GM23338 (cell line): ENCODE data around the gene ROCK2. TPM values are rescaled to one million over a fixed set of nuclear protein-coding genes. Genes with fewer than 3 reads are reported as not detected.

Experiments used
- ATAC-seq: fragments of 200-7000 bp; cut with Tn5 transposase; 3 replicates; pipeline ENCODE4 v1.9.1; 2020
- DNase-seq: peaks from one replicate; pipeline ENCODE4 v3.0.0-alpha.2; 2015; ENCODE audit warnings: low spot score
- H2AFZ ChIP-seq: fragments of 200-600 bp; sonication (generic); 2 replicates; pipeline ENCODE4 v1.8.0; 2016; ENCODE audit warnings: antibody characterized with exemption, mild to moderate bottlenecking, moderate library complexity
- H3F3A ChIP-seq: fragments of 200-600 bp; sonication (generic); replicated peaks from 2 replicates; pipeline ENCODE4 v1.8.0; 2017; ENCODE audit warnings: antibody characterized with exemption, mixed run types, low read depth
- H3K27ac ChIP-seq: fragments of 200-600 bp; sonication (generic); 2 replicates; pipeline ENCODE4 v1.6.1; 2016; ENCODE audit warnings: low read depth
- H3K27me3 ChIP-seq: fragments of 200-600 bp; sonication (generic); 2 replicates; pipeline ENCODE4 v1.8.0; 2016; ENCODE audit warnings: mild to moderate bottlenecking, mixed run types, moderate library complexity; ENCODE audit not compliant: insufficient read depth
- H3K36me3 ChIP-seq: fragments of 200-600 bp; sonication (generic); 2 replicates; pipeline ENCODE4 v1.8.0; 2016; ENCODE audit warnings: mild to moderate bottlenecking; ENCODE audit not compliant: insufficient read depth
- H3K4me1 ChIP-seq: fragments of 200-600 bp; sonication (generic); 2 replicates; pipeline ENCODE4 v1.8.0; 2016; ENCODE audit warnings: mild to moderate bottlenecking, moderate library complexity; ENCODE audit not compliant: insufficient read depth
- H3K4me2 ChIP-seq: fragments of 200-600 bp; sonication (generic); 2 replicates; pipeline ENCODE4 v1.7.1; 2017; ENCODE audit warnings: mixed run types
- H3K4me3 ChIP-seq: fragments of 200-600 bp; sonication (generic); 2 replicates; pipeline ENCODE4 v1.6.1; 2016; ENCODE audit warnings: mixed run types
- H3K79me2 ChIP-seq: fragments of 200-600 bp; sonication (generic); replicated peaks from 2 replicates; pipeline ENCODE4 v1.8.0; 2017; ENCODE audit warnings: mild to moderate bottlenecking; ENCODE audit not compliant: insufficient read depth
- H3K9me2 ChIP-seq: fragments of 200-600 bp; sonication (generic); 2 replicates; pipeline ENCODE4 v1.8.0; 2017; ENCODE audit not compliant: insufficient read depth
- H4K20me1 ChIP-seq: fragments of 200-600 bp; sonication (generic); replicated peaks from 2 replicates; pipeline ENCODE4 v1.8.0; 2017; ENCODE audit warnings: mild to moderate bottlenecking; ENCODE audit not compliant: insufficient read depth
- H3K27ac Mint-ChIP-seq: 2 replicates; pipeline ENCODE4 v1.8.0; 2020; ENCODE audit warnings: inconsistent platforms, mild to moderate bottlenecking, moderate library complexity, mixed read lengths
- H3K27me3 Mint-ChIP-seq: 3 replicates; pipeline ENCODE4 v1.8.0; 2022; ENCODE audit warnings: low read depth, mild to moderate bottlenecking, moderate library complexity, mixed read lengths, inconsistent platforms; ENCODE audit not compliant: insufficient read depth, poor library complexity
- H3K36me3 Mint-ChIP-seq: 3 replicates; pipeline ENCODE4 v1.8.0; 2021; ENCODE audit warnings: low read depth, mild to moderate bottlenecking, inconsistent platforms, moderate library complexity, mixed read lengths
- H3K4me1 Mint-ChIP-seq: 3 replicates; pipeline ENCODE4 v1.8.0; 2020; ENCODE audit warnings: mild to moderate bottlenecking, inconsistent platforms, mixed read lengths
- H3K4me3 Mint-ChIP-seq: 3 replicates; pipeline ENCODE4 v1.8.0; 2021; ENCODE audit warnings: moderate library complexity, mild to moderate bottlenecking, inconsistent platforms, mixed read lengths
- H3K9me3 Mint-ChIP-seq: 3 replicates; pipeline ENCODE4 v1.8.0; 2020; ENCODE audit warnings: moderate library complexity, mild to moderate bottlenecking, inconsistent platforms, mixed read lengths
- CTCF ChIP-seq, 2 experiments: fragments of 200-600 bp in 1 of 2; sonication (generic) in 1 of 2; conservative IDR thresholded peaks; 2 replicates each; pipeline versions ENCODE4 v1.5.1 to v1.6.1; 2016 to 2017; ENCODE audit warnings: antibody characterized with exemption in 2 of 2, low read depth in 2 of 2, mild to moderate bottlenecking in 2 of 2, moderate library complexity in 1 of 2
- EZH2 ChIP-seq: fragments of 200-600 bp; sonication (generic); IDR thresholded peaks from one replicate; pipeline ENCODE4 v1.8.0; 2017; ENCODE audit warnings: antibody characterized with exemption, mild to moderate bottlenecking, low read depth; ENCODE audit not compliant: unreplicated experiment
- EZH2phosphoT487 ChIP-seq: fragments of 200-600 bp; sonication (generic); IDR thresholded peaks from one replicate; pipeline ENCODE4 v1.8.1; 2018; ENCODE audit warnings: antibody characterized with exemption; ENCODE audit not compliant: unreplicated experiment
- JUNB ChIP-seq: IDR thresholded peaks from one replicate; pipeline ENCODE4 v1.6.1; 2016; ENCODE audit warnings: antibody characterized with exemption; ENCODE audit not compliant: unreplicated experiment
- POLR2AphosphoS5 ChIP-seq: IDR thresholded peaks from 2 replicates; pipeline ENCODE4 v1.6.1; 2016; ENCODE audit warnings: antibody characterized with exemption, low read depth
- REST ChIP-seq: IDR thresholded peaks from one replicate; pipeline ENCODE4 v1.6.1; 2018; ENCODE audit warnings: antibody characterized with exemption; ENCODE audit not compliant: unreplicated experiment
- STAT1 ChIP-seq: IDR thresholded peaks from one replicate; pipeline ENCODE4 v1.6.1; 2016; ENCODE audit warnings: antibody characterized with exemption; ENCODE audit not compliant: unreplicated experiment
- ZNF114 ChIP-seq: fragments of 250-450 bp; sonication (Bioruptor Pico); IDR thresholded peaks from 2 replicates; pipeline ENCODE4 v1.5.0; 2020; ENCODE audit warnings: mild to moderate bottlenecking, moderate library complexity
- ZNF331 ChIP-seq: fragments of 250-450 bp; sonication (Bioruptor Pico); IDR thresholded peaks from 2 replicates; pipeline ENCODE4 v1.5.0; 2020; ENCODE audit warnings: low read depth, mild to moderate bottlenecking, moderate library complexity
- ZNF462 ChIP-seq: fragments of 250-450 bp; sonication (Bioruptor Pico); IDR thresholded peaks from 2 replicates; pipeline ENCODE4 v1.5.0; 2020; ENCODE audit warnings: mild to moderate bottlenecking, moderate library complexity
- polyA plus RNA-seq: library from polyadenylated mRNA; unstranded; fragments of >200 nt; fragmentation: Nextera tagmentation; extraction: Ambion mirVana; gene quantifications from 2 replicates; pipeline ENCODE4 v1.2.1, GENCODE V29; 2016
- total RNA-seq: library from RNA; depleted of rRNA; stranded (reverse); fragments of >200 nt; shearing (Covaris generic); gene quantifications from 2 replicates; pipeline ENCODE4 v1.2.3, GENCODE V29; 2014

ROCK2 gene
- total and polyA plus RNA-seq, 2 experiments from 2014 or later, result 16.4 to 28.0 TPM

- TF ChIP-seq EZH2phosphoT487, result no peak
- no peak for TF ChIP-seq EZH2
- no peak for TF ChIP-seq CTCF (conservative IDR thresholded peaks at IDR 0.05; ENCODE audit: low read depth in 2 of 2)
- TF ChIP-seq REST, result no peak
These were observed 49.3 kb upstream of the ROCK2 start (continued) for GRCh38 chr2:11393711-11394236.

- Mint-ChIP-seq H3K4me3 (no peak overlapping the region), H3K27ac (no peak overlapping the region), H3K4me1 (peaks cover 26% of the 10 kb centered on the region), H3K9me3 (no peaks in the 10 kb centered on the region), H3K36me3 (no peaks in the 10 kb centered on the region), H3K27me3 (peaks cover 5% of the 10 kb centered on the region)
- Histone ChIP-seq H3K27ac (no peak overlapping the region), H3K27me3 (no peaks in the 10 kb centered on the region), H2AFZ (no peak overlapping the region), H4K20me1 (no peaks in the 10 kb centered on the region), H3K36me3 (no peaks in the 10 kb centered on the region), H3F3A (no peaks in the 10 kb centered on the region), H3K4me2 (no peak overlapping the region), H3K79me2 (no peaks in the 10 kb centered on the region), H3K4me1 (peaks cover 13% of the 10 kb centered on the region), H3K9me2 (no peaks in the 10 kb centered on the region), H3K4me3 (no peak overlapping the region)
- ATAC-seq (no peak), DNase-seq (no peak)
- TF ChIP-seq ZNF331 (CRISPR knock-in tag), result no peak
- TF ChIP-seq ZNF462 (CRISPR knock-in tag), result no peak
- TF ChIP-seq EZH2, result no peak
- TF ChIP-seq POLR2AphosphoS5, result no peak
- TF ChIP-seq STAT1, result no peak
- TF ChIP-seq REST, result no peak
- no peak for TF ChIP-seq JUNB
- no peak for TF ChIP-seq ZNF114 (CRISPR knock-in tag)
- no peak for TF ChIP-seq EZH2phosphoT487
These were observed 47.5 kb upstream of the ROCK2 start for GRCh38 chr2:11391942-11392266.
